ENCODE results near the gene ISL2. TPM values are rescaled to one million over a fixed set of nuclear protein-coding genes. Genes with fewer than 3 reads are reported as not detected.

Gene ISL2
- total RNA-seq, 1 experiment from 2014 or later = 0.15 TPM

GRCh38 chr15:76328106-76328696 is 8.4 kb upstream of the ISL2 start:
- Mint-ChIP-seq H3K4me1 (peaks cover 7% of the 10 kb centered on the region in 2 experiments), H3K27me3 (ENCODE audit: low read depth) (peaks cover 42% of the 10 kb centered on the region), H3K4me3 (no peak overlapping the region), H3K27ac (no peak overlapping the region; a peak in 1 of 7 replicates), H3K36me3 (ENCODE audit: insufficient read depth in 1 of 3, low read depth in 3 of 3) (no peaks in the 10 kb centered on the region), H3K9me3 (no peaks in the 10 kb centered on the region)
- Histone ChIP-seq H3K9me3 (ENCODE audit: control insufficient read depth, low read depth, low read length) (no peaks in the 10 kb centered on the region), H3K4me2 (ENCODE audit: insufficient read depth, insufficient read length, low read length) (no peak overlapping the region), H3K23me2 (ENCODE audit: insufficient read length, low read depth, low read length, poor library complexity, severe bottlenecking) (no peaks in the 10 kb centered on the region), H3K79me2 (ENCODE audit: insufficient read depth, low read length) (no peaks in the 10 kb centered on the region), H2AFZ (ENCODE audit: low read length) (no peak overlapping the region), H4K5ac (ENCODE audit: insufficient read length, low read depth, low read length) (no peak overlapping the region), H3T11ph (ENCODE audit: low read length) (no peak overlapping the region), H2BK120ac (ENCODE audit: low read depth, low read length, poor library complexity, severe bottlenecking) (no peak overlapping the region), H3K56ac (ENCODE audit: insufficient read length, low read depth, low read length) (no peak overlapping the region), H2BK20ac (ENCODE audit: low read depth, low read length, poor library complexity, severe bottlenecking) (no peak overlapping the region), H3K79me1 (ENCODE audit: insufficient read depth, low read depth, low read length, poor library complexity, severe bottlenecking) (no peaks in the 10 kb centered on the region), H3K9ac (ENCODE audit: extremely low read depth, insufficient read length, low read length) (no peak overlapping the region), H4K8ac (replicated peaks; ENCODE audit: insufficient read length, low read depth, low read length) (no peak overlapping the region), H2BK12ac (ENCODE audit: insufficient read length, low read depth, low read length) (no peak overlapping the region), H3K14ac (ENCODE audit: insufficient read depth, low read length) (no peak overlapping the region), H3K27ac (ENCODE audit: insufficient read length, low read depth, low read length) (no peak overlapping the region), H3K27me3 (ENCODE audit: insufficient read depth, low read length) (no peaks in the 10 kb centered on the region; the same call in 1 of the 2 replicates), H2AK5ac (ENCODE audit: insufficient read length, low read length) (no peak overlapping the region), H3K18ac (ENCODE audit: insufficient read length, low read depth, low read length) (no peak overlapping the region), H4K91ac (ENCODE audit: insufficient read length, low read depth, low read length) (no peak overlapping the region), H3K4me1 (ENCODE audit: insufficient read depth, low read length) (no peaks in the 10 kb centered on the region), H2BK15ac (ENCODE audit: low read depth, low read length) (no peak overlapping the region), H3K4ac (ENCODE audit: low read depth, low read length) (no peak overlapping the region), H4K20me1 (ENCODE audit: control insufficient read depth, insufficient read depth, insufficient read length) (no peaks in the 10 kb centered on the region), H2BK5ac (ENCODE audit: insufficient read length, low read length) (no peak overlapping the region), H3K23ac (ENCODE audit: insufficient read length, low read depth, low read length) (no peak overlapping the region)
- no CpG with 5 or more reads among the region's 8 CpGs for WGBS (ENCODE audit: extremely low coverage, insufficient read length, low lambda C conversion rate)
- TF ChIP-seq, protein P1, sequence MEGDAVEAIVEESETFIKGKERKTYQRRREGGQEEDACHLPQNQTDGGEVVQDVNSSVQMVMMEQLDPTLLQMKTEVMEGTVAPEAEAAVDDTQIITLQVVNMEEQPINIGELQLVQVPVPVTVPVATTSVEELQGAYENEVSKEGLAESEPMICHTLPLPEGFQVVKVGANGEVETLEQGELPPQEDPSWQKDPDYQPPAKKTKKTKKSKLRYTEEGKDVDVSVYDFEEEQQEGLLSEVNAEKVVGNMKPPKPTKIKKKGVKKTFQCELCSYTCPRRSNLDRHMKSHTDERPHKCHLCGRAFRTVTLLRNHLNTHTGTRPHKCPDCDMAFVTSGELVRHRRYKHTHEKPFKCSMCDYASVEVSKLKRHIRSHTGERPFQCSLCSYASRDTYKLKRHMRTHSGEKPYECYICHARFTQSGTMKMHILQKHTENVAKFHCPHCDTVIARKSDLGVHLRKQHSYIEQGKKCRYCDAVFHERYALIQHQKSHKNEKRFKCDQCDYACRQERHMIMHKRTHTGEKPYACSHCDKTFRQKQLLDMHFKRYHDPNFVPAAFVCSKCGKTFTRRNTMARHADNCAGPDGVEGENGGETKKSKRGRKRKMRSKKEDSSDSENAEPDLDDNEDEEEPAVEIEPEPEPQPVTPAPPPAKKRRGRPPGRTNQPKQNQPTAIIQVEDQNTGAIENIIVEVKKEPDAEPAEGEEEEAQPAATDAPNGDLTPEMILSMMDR (conservative IDR thresholded peaks at IDR 0.05) = no peak
- no peak for DNase-seq

Measured in H9 (cell line).